HG03196 (cell line): ENCODE measurements around the gene UNG.
"Not testable (repeated sequence)": the region's sequence is repeated elsewhere in the genome, so short reads cannot be mapped to it uniquely, and the experiment has no call there.

Experiments used
- ATAC-seq: cut with Tn5 transposase; IDR thresholded peaks from one replicate; pipeline ENCODE4 v1.9.1; 2021; ENCODE audit not compliant: unreplicated experiment

UNG gene

DNA sequence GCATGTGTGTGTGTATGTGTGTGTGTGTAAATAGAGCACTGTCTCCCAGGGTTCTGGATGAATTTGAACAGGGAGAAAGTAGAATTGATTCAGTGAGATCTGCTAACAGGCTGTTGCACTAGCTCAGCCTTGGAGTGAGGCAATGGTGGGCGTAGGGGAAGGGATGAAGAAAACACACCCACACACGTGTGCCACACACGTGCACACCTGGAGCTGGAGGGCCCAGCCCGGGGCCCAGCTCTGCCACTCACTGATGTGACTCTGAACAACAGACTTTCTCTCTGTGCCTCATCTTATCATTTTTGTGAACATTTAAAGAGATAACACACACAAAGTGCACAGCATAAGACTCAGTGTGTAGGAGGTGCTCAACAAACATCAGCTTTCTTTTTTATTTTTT is 23.2 kb downstream of the UNG start:
- ATAC-seq = no peak

DNA sequence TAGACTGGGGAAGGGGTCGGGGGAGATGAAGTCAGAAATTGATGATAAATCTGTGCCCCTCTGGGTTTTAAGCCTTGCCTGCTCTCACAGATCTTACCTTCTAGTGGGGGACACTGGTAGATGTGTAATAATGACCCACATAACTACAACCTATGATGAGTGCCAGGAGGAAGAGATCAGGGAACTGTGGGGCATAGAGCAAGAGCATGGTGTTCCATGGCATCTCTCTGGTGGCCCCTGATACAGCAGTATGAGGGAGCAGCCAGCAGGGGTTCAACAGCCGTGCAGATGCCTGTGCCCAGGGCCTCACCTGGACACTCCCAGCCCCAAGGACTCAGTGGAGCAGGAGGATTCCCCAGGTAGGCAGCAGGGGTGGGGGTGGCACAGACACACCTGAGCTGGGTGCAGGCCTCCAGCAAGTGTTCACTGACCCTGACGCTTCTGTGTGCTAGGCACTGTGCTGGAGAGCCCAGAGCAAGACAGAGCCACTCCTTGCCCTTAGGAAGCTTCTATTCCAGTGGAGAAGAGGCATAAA is 24.0 kb downstream of the UNG start:
- no peak for ATAC-seq

DNA sequence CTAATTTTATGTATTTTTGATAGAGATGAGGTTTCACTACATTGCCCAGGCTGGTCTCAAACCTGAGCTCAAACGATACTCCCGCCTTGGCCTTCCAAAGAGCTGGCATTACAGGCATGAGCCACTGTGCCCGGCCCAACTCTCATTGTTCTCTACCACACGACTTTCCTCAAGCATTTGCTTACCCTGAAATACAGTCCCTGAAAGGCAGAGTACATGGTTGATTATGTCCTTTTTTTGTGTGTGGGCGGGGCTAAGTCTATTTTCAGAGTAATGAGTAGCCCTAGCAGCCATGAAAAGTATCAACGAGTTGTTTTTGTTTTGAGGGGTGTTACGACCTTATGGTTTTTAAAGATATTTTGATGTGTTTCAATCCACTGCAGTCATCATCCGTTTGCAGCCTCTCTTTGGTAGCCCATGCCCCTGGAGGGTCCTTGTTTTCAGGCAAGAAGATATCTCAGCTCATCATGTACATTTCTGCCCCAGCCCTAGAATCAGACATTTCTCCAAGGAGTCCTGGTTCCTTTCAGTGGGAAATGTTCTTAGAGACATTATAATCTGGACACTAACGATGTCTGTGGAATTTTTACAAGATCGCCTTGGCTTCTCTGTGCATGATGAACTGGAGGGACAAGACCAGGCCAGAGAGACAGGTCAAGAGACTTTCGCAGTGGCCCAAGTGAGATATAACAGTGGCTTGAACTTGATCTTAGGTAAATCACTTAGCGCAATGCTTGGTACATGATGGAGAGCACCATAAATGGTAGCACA is 27.7 kb downstream of the UNG start:
- no peak for ATAC-seq

DNA sequence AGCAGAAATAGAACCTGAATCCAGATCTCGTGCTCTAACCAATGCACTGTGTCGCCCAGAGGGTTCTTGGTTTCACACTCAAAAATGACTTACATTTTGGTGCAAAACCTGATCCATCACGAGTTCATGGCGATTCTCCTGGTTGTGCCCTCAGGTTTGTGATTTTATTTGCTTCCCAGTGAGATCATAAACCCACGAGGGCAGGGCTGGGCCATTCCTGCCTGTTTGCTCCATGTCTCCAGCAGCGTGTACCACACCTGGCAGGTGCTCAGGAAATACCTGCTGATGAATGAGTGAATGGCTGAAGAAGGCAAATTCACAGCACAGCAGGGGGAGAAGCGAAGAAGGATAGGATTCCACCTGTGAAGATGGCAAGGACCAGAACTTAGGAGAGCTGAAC is 28.4 kb downstream of the UNG start:
- ATAC-seq = no peak

DNA sequence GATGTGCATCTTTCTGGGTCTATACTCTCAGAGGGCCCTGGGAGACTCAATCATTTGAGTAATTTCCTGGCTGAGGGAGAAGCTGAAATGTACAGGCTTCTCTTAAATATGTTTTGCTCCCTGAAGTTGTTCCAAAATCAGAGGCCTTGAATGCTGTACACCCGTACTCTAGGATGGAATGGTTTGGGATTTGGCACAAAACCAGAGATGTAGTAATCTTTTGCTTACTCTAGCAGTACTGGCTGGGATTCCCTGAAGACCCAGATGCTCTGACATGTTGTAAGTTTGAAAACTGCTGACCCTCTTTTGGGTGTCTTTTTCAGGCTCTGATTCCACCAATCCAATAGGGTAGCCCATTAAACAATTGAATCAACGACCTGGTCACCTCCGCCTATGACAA is 29.4 kb downstream of the UNG start:
- no peak for ATAC-seq

DNA sequence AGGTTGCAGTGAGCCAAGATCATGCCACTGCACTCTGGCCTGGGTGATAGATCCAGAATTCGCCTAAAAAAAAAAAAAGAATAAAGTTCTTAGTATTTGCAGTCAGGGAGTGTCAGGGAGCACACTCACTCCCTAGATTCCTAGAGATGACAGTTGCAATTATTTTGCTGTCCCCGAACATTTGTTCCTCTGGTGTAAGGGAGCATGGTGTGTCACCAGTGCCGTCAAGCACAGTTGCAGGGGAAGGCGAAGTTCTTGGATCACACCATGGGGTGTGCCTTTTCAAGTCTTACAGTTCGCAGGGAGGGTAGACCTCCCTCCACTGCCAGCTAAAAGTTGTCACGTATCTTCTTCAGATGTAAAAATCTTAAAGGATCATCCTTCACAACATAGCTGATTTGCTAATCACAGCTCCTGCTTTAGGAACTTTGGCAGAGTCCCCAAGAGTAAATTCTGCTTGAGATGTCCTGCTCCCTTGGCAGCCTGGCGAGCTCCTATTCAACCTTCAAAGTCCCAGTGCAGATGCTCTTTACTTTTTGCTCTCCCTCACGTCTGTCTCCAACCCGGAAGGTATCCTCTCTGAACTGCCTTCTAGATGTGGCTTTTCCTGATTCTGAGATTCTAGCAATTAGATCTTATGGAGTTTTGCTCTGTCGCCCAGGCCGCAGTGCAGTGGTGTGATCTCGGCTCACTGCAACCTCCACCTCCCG is 30.3 kb downstream of the UNG start:
- no peak for ATAC-seq

DNA sequence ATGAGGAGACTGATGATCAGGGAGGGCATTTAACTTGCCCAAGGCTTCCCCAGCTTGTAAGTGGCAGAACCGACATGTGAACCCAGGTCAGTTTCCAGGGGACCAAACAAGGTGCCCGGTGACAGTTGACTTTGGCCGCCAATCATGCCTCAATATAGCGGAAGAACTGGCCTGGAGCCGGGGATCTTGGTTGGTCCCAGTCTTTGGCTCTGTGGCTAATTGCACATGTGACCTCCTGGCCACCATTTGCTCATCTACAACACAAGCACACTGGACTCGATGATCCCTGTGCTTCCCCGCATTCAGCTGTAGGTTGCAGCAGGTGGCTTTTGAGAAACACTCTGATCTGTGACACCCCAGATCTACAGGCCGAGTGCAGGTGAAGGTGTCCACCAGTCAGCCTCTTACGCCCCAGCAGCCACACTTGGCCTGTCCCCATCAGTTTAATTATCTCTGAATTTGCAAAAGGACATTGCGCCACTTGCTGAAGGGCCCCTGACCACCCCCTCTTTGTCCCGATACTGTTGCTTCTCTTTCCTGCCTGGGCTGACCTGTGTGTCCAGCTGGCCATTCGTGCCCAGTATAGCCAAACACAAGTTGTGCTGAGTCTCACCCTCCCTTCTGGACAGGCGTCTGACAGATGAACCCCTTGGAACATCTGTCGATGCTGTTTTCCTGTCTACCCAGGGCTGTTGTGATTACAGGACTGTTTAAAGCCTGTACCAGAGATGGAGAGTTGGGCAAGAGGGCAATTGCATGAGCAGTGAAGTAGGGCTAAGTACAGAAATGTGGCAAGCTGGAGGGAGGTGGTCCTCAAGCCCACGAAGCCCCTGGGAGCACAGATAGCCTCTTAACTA is 33.1 kb downstream of the UNG start:
- ATAC-seq = no peak

DNA sequence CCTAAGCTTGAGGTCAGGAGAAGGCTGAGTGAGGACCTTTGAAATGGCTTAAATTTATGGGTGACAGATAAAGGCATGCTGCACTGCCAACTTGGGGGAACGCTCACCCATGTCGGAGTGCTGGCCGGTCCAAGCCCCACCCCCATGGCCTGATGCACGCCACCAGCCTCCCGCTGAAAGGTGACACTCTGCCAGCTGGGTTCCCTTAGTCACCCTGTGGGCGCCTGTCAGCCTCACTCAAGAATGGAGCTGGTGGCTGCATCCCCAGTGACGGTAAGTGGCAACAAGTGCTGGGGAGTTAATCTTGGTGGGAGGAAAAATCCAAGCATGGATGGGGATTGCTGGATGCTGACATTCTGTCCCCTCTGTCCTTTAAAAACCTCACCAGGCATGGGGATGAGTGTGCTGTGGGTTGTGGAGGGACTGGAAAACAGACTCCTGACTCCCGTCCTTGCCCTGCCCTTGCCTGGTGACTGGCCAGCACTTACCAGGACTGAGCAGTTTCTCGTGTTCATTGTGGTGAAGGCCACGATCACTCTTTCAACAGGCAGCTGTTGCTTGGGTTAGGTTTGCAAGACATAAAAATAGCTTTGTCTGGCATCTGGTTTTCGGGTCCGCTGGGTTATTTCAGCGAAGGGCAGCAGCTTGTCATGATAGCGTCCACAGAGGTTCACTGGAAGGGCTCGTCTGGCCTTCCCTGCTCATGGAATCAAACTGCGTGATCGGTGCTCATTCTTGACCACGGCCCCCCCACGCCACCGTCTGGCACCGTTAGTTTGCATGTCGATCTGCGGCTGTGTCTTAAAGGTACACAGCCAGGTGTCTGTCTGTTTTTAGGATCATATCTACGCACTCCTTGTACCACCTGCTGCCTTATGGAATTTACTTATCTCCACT is 34.0 kb downstream of the UNG start:
- no peak for ATAC-seq

DNA sequence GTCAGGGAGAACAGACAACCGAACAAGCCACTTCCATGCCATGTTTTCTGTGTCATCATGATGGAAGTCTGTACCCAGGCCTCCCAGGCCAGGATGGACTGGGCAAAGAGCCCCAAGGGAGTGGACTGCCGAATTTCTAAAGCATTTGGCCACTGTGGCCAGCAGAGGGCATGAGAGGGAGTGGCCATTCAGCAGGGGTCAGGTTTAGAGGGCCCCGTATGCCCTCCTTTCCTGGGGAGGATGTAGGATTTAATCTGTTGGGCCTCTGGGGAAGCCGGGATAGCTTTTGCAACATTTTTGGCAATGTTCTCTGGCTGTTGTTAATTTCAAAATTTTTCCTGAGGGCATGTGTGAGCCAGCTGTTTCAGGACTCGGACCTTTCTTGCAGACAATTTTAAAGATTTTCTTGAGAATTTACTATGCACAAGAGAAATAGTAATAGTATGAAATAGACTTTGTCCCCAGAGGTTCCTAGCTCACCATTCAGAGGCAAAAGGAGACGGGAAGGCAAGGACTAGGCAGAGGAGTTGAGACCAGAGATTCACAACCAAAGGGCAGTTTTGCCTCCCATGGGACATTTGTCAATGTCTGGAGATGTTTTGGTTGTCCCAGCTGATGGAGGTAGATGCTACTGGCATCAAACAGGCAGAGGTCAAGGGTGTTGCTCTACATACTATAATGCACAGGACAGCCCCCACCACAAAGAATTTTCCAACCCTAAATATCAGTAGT is 37.0 kb downstream of the UNG start:
- ATAC-seq = no peak

DNA sequence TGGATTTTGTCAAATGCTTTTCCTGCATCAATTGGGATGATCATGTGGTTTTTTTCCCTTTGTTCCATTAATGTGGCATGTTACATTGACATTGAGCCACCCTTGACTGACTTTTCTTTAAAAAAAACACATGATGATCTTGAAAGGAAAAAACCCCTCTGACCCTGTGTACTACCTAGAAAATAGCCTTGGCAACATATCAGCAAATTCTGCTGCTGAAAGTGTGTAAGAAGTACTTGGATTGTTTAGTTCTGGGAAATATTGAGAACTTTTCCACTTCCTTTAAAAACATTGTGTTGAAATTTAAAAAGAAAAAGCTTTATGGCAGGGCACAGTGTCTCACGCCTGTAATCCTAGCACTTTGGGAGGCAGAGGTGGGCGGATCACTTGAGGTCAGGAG is 39.7 kb downstream of the UNG start:
- ATAC-seq = no peak

DNA sequence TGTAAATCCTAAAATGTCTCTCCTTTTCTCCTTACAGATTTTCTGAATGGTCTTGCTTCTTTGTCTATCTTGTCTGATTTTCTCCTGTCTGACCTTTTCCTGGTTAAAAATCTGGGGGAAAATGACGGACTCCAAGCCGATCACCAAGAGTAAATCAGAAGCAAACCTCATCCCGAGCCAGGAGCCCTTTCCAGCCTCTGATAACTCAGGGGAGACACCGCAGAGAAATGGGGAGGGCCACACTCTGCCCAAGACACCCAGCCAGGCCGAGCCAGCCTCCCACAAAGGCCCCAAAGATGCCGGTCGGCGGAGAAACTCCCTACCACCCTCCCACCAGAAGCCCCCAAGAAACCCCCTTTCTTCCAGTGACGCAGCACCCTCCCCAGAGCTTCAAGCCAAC is 42.0 kb downstream of the UNG start:
- no peak for ATAC-seq

DNA sequence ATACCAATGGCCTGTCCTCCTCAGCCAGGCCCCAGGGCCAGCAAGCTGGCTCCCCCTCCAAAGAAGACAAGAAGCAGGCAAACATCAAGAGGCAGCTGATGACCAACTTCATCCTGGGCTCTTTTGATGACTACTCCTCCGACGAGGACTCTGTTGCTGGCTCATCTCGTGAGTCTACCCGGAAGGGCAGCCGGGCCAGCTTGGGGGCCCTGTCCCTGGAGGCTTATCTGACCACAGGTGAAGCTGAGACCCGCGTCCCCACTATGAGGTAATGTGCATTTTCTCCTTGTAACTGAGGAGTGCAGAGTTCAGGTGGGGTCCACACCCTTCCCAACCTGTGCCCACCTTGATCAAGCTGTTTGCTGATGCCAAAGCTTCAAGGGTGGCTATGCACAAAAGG is 42.4 kb downstream of the UNG start:
- ATAC-seq = no peak

DNA sequence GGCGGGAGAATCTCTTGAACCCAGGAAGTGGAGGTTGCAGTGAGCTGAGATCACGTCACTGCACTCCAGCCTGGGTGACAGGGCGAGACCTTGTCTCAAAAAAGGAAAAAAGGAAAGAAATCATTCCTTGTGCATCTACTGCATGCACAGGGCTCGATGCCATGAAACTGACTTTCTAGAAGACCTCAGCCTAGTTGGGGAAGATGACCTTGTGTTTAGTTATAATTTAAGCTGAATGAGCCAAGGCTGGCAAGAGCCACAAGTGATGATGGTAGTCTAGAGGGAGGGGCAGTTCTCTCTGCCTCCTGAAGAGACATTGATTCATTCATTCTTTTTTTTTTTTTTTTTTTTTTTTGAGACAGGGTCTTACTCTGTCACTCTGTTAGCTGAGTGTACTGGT is 43.2 kb downstream of the UNG start:
- ATAC-seq = no peak

DNA sequence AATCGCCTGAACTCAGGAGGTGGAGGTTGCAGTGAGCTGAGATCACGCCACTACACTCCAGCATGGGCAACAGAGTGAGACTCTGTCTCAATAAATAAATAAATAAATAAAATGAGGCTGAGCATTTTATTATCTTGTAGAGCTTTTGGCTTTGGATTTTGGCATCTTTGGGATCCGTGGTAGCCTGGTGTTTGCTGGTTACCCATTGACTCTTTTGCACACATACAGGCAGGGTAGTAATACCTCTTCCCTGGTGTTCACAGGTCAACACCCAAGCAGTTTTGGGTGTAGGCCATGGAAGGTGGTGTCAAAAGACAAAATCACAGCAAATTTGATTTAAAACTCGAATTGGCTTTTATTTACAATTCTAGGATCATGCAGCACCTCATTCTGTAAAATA is 46.8 kb downstream of the UNG start:
- ATAC-seq = no peak

DNA sequence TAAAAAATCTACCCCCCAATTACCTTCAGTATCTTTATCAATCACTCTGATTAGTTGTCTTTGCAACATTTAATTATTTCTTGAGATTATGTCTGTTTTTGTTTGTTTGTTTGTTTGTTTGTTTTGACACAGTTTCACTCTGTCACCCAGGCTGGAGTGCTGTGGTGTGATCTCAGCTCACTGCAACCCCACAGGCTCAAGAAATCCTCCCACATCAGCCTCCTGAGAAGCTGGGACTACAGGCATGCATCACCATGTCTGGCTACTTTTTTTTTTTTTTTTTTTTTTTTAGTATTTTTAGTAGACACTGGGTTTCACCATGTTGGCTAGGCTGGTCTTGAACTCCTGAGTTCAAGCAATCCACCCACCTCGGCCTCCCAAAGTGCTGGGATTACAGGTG is 49.7 kb downstream of the UNG start:
- ATAC-seq = not testable (repeated sequence)

DNA sequence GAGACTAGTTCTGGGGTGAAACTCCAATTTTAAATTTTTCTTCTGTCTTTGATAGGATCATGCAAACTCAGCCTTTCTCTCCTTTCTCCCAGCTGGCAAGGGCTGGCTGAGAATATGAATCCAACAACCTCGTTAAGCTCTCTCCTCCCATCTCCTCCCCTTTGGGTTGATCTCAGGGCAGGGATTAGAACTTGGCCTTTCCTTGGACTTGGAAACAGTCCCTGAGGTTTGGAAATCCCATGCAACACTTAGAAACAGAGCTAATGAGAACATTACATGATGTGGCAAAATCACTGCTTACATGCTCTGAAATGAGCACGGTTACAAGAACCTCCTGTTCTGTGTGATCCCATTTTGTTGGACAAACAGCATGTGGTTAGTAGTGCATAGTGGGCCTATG is 50.6 kb downstream of the UNG start:
- ATAC-seq = no peak

DNA sequence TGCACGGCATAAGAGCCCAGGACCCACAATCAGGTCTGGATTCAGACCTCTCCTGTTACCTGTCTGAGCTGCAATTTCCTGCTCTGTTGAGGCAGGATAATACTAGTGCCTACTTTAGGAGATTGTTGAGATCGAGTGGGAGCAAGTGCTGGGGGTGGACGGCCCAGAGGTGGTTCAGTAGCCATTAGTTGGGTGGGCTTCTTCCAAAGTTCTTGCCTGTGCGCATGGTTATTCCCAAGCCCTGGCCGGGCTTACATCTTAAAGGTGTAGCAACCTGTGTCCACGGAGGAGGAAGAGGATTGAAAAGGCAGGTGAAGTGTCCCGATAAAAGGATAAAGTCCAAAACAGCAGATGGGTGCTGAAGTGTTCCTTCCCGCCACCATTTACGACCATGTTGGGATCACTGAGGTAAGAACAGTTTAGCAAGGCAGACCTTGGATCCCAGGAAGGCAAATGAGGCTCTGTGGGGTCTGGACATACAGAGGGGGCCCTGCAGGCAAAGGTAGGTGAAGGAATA is 52.8 kb downstream of the UNG start:
- no peak for ATAC-seq

DNA sequence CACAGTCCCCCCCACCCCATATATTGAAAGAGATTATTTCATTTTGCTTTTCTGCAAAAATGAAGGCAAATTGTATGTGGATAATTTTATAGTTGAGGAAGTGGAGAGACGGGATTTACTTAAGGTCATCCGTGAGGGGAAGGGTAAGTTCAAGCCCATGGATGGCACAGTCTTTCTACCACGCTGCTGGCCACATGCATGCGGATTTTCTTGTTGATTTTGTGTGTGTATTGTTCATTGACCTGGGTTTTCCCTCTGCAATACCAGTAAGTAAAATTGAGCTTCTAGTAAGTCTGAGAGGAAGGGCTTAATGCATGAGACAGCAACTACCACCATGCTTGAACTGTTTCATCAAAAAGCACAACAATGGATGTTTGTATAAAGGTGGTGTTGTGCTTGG is 54.1 kb downstream of the UNG start:
- no peak for ATAC-seq

DNA sequence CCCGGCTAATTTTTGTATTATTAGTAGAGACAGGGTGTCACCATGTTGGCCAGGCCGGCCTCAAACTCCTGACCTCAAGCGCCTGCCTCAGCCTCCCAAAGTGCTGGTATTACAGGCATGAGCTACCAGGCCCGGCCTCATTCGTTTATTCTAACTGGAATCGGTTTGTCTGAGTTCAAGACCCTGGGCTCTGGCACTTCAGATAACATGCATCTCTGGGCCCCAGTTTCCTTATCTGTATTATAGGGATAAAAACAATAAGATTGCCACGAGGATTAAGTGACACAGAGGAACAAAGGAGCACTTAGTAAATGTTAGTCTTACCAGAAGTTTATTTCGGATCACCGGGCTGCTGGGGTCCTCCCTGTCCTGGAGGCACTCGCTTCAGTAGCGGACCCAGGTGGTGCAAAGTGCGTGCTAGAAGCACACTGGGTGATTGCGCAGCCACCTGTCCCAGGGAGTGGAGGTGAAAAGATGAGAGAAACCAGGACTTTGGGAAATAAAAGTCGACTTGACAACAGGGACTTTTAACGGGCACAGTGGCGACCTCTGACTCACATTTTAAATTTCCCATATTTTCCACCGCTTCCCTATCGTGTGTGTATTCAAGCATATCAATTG is 56.5 kb downstream of the UNG start:
- ATAC-seq = no peak
